Testis (tissue), 3 donors: ENCODE measurements around the gene SNX11. TPM values are rescaled to one million over a fixed set of nuclear protein-coding genes. Genes with fewer than 3 reads are reported as not detected.

Experiments
- DNase-seq: peaks from one replicate; pipeline ENCODE4 v3.0.0-alpha.2; 2019
- H3K27ac ChIP-seq, 2 donors: fragments of 200-600 bp; sonication (generic); one replicate each; pipeline ENCODE4 v1.5.1; 2019
- H3K27me3 ChIP-seq: fragments of 200-600 bp; sonication (generic); one replicate; pipeline ENCODE4 v1.5.1; 2019
- H3K36me3 ChIP-seq: fragments of 200-600 bp; sonication (generic); one replicate; pipeline ENCODE4 v1.5.1; 2017; ENCODE audit warnings: low read depth; ENCODE audit errors: missing control alignments
- H3K4me1 ChIP-seq: fragments of 200-600 bp; sonication (generic); one replicate; pipeline ENCODE4 v1.5.1; 2019
- H3K4me3 ChIP-seq, 2 donors: fragments of 200-600 bp; sonication (generic); one replicate each; pipeline ENCODE4 v1.5.1; 2017 to 2019
- H3K9me3 ChIP-seq: fragments of 200-600 bp; sonication (generic); one replicate; pipeline ENCODE4 v1.5.1; 2017
- CTCF ChIP-seq, 3 experiments: fragments of 450-650 bp in 2 of 3; fragments of 200-600 bp in 1 of 3; sonication (generic) in 1 of 3; IDR thresholded peaks; one replicate each; pipeline ENCODE4 v1.5.1; 2016 to 2019; ENCODE audit warnings: antibody characterized with exemption in 3 of 3, mild to moderate bottlenecking in 2 of 3, moderate library complexity in 1 of 3
- POLR2A ChIP-seq: fragments of 450-650 bp; IDR thresholded peaks from one replicate; pipeline ENCODE4 v1.6.1; 2017; ENCODE audit warnings: antibody characterized with exemption, mild to moderate bottlenecking, moderate library complexity
- WGBS, 2 donors: methylation state at CpG; one replicate each; pipeline ENCODE4 v1.1.5; 2018; 5-methylcytosine and 5-hydroxymethylcytosine counted together
- intact Hi-C: fragments of 100-400 bp; cut with DNase I; formaldehyde crosslinking; loops from one replicate; pipeline ENCODE4 v1.15.1; 2023; ENCODE audit warnings: low total_unique reads
- microRNA counts, 2 donors: library from miRNA; unstranded; fragments of <30 nt; microRNA quantifications; one replicate each; lab custom pipeline; 2016
- microRNA-seq, 2 donors: library from miRNA; unstranded; fragments of <30 nt; microRNA quantifications; one replicate each; pipeline ENCODE4, GENCODE V29; 2016; ENCODE audit warnings: borderline number of aligned reads in 2 of 2, borderline replicate concordance in 1 of 2
- polyA plus RNA-seq: library from polyadenylated mRNA; stranded (reverse); fragments of 350-450 nt; fragmentation: Illumina TruSeq; extraction: RNeasy Lipid Tissue Mini Kit (QIAGEN cat#74804); gene quantifications from one replicate; pipeline ENCODE4 v1.2.3, GENCODE V29; 2014; ENCODE audit warnings: low read depth, low replicate concordance; ENCODE audit not compliant: insufficient read depth
- small RNA-seq, 2 donors: library from RNA; depleted of rRNA; stranded (forward); fragments of <200 nt; gene quantifications; one replicate each; pipeline ENCODE3, GENCODE V24; 2016
- total RNA-seq, 2 donors: library from RNA; depleted of rRNA; stranded (reverse); fragments of >200 nt; gene quantifications; one replicate each; pipeline ENCODE4 v1.2.3, GENCODE V29; 2016

The SNX11 gene
- total and polyA plus RNA-seq, 3 donors from 2014 or later = 20.3 to 23.1 (median 23.1) TPM

DNA sequence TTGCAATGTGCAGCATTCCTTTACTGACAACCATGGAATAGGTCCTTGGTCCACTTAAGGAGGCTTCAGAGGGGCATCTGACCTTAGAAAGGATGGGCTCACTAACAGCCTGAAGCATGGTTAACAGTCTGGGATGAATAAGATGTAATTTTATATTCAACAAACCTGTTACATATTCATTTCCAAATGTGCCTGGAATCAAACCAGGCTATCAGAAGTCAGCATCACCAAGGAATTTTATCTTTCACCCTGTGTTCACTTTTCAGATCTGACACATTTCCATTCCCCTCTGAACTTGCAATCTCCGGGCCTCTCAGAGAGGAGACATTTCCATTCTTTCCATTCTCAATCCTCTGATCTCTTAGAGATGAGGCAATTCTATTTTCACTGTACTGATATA, 62.4 kb downstream of the SNX11 start:
- H3K27me3 ChIP-seq = no peaks in the 10 kb centered on the region
- no peak overlapping the region for H3K4me3 ChIP-seq
- 64 to 72% methylated on average over 1 of the region's 1 CpG for WGBS, 2 donors
- H3K36me3 ChIP-seq = no peaks in the 10 kb centered on the region
- DNase-seq = no peak
- H3K9me3 ChIP-seq = no peaks in the 10 kb centered on the region
- intact Hi-C loops = no loop called here
- no peak for TF ChIP-seq POLR2A
- no peak for TF ChIP-seq CTCF (IDR thresholded peaks at IDR 0.05)
- H3K4me1 ChIP-seq = no peaks in the 10 kb centered on the region
- H3K27ac ChIP-seq = no peak overlapping the region

MicroRNAs within 50 kb of the gene (microRNA counts, 767-probe panel; counts per million panel counts)
- 0 to 152 counts per million in 2 donors for microRNA hsa-miR-1203 (lab: Ali Mortazavi, UCI)

Small RNA genes lying within 50 kb of the gene (microRNA-seq; reads per million reads assigned to microRNA genes)
- gene MIR1203 = 0 reads per million in 2 donors

Small RNA genes lying within 50 kb of the gene (small RNA-seq; reads per million reads assigned to genes)
- gene AC004477.2 = 0 reads per million in 2 donors
- 0 reads per million in 2 donors for gene MIR1203
- gene RNU6-1201P = 0 to 0.09 reads per million in 2 donors

Other genes starting within 250 kb of the SNX11 start
- gene SP2, start 211.5 kb upstream of the SNX11 start, total RNA-seq = 10 to 100 TPM; 18.9 to 23.5 TPM
- gene SP2, start 211.5 kb upstream of the SNX11 start, polyA plus RNA-seq = 35.0 TPM
- gene PNPO, start 166.2 kb upstream of the SNX11 start, total RNA-seq = 10 to 100 TPM; 37.5 to 41.7 TPM
- gene PNPO, start 166.2 kb upstream of the SNX11 start, polyA plus RNA-seq = 21.3 TPM
- gene PRR15L, start 149.9 kb upstream of the SNX11 start, total RNA-seq = 1 to 10 TPM in 1 of 2 donors, under 1 TPM in 1; 0.55 to 2.5 TPM
- gene PRR15L, start 149.9 kb upstream of the SNX11 start, polyA plus RNA-seq = 6.2 TPM
- gene CDK5RAP3, start 136.7 kb upstream of the SNX11 start, total RNA-seq = 100 to 1,000 TPM; 221 to 281 TPM
- gene CDK5RAP3, start 136.7 kb upstream of the SNX11 start, polyA plus RNA-seq = 192 TPM
- gene COPZ2, start 70.0 kb upstream of the SNX11 start, total RNA-seq = 10 to 100 TPM; 13.2 to 14.7 TPM
- 47.6 TPM for gene COPZ2, start 70.0 kb upstream of the SNX11 start, polyA plus RNA-seq
- gene NFE2L1, start 59.4 kb upstream of the SNX11 start, total RNA-seq = 100 to 1,000 TPM; 180 to 199 TPM
- gene NFE2L1, start 59.4 kb upstream of the SNX11 start, polyA plus RNA-seq = 193 TPM
- 10 to 100 TPM; 59.9 to 70.1 TPM for gene CBX1, start 6.3 kb upstream of the SNX11 start, total RNA-seq
- 123 TPM for gene CBX1, start 6.3 kb upstream of the SNX11 start, polyA plus RNA-seq